NCI-H446 treated with DMSO at 0.1 percent for 48 hours (cell line): Measurements from ENCODE around the gene RHBDD1.

Experiments
- DNase-seq: peaks from one replicate; lab custom pipeline; 2025; lab: John Stamatoyannopoulos, UW

The RHBDD1 gene

GRCh38 chr2:226983895-226984749 lies 148.3 kb downstream of the RHBDD1 start:
- no peak for DNase-seq

DNA sequence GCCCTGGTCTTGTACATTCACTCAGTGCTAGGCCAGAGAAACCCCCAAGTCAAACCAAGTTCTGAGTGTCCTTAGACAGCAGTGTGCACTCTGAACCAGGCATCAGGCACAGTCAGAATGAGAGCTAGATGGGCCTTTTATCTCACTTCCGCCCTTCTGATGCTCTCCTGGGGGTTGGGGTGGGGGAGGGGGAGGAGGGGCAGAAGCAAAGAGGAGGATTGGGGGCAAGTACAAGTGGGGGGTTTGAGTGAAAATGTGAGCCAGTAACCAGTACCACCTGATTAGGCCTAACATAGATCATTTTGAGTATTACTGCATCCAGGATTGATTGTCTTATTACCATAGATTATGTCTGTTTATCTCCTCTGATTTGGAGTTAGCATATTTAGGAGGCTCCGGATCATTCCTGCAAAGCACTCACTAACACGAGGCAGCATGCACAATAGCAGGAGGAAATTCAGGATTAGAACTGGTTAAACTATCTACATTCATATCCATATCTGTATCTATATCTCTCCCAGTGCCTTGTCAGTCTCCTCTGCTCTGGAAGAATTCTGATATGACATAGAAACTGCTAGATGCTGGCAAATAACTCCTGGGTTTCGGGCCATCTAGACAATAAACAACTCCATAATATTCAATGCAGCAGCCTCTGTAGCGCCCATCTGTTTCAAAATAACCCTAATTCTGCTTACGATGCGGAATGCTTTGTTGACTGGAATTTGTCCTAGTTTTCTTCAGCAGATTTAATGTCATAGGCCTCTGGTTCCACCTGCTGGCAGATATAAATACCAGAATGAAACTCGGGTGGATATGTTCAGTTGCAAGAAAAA lies 149.1 kb downstream of the RHBDD1 start:
- DNase-seq = peak; percentile 80

GRCh38 chr2:226985583-226985946 lies 149.7 kb downstream of the RHBDD1 start:
- DNase-seq = no peak

DNA sequence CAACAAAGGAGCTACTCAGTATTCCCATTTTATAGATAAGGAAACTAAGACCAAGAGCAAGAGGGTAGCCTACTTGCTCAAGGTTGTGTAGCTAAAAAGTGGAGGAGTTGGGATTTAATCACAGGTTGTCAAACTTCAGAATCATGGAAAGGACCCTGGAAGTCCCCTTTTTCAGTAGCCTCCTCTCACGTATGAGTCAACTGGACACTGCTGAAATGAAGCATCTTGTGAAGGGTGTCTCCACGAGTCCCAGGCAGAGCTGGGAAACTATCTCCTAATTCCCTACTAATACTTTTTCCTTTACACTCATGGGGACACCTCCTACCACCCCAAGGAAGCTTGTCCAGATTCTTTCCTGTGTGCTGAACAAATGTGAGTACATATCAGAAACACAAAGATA lies 155.8 kb downstream of the RHBDD1 start:
- DNase-seq = no peak

DNA sequence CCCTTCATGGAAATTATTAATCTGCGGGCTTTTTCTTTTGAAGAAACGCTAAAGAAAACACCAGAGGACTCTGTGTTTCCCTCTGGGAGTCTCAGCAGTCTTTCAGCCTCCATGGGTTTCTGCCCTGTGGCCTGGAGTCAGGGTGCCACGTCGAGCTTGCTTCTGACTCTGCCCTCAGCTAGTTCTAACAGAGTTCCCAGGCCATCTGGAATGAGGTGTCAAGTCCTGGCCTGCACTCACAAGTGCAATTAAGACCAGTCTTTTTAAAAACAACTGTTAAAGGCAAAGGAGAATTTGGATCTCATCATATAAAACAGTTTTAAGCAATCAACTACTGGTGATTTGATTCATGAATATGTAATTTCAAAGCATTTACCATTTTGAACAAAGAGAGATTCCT lies 157.3 kb downstream of the RHBDD1 start:
- no peak for DNase-seq

DNA sequence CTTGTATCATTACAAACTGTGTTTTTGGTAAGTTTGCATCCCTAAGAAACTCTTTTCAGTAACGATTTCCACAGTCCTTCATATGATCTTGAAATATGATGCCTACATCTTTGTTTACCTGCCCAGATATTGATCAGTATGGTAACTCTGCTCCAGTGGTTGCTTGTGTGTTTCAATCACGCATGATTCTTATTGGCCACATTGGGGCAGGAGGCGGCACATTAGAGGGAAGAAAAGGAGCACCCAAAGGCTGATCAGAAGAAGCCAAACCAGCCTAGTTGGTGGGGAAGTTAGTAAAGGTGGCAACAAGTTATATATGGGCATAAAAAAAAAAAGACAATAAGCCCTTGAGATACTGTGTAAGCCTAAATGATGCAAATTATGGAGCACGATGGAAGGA lies 158.9 kb downstream of the RHBDD1 start:
- no peak for DNase-seq

- no peak for DNase-seq
Measured at GRCh38 chr2:226995625-226996041, 159.8 kb downstream of the RHBDD1 start.

DNA sequence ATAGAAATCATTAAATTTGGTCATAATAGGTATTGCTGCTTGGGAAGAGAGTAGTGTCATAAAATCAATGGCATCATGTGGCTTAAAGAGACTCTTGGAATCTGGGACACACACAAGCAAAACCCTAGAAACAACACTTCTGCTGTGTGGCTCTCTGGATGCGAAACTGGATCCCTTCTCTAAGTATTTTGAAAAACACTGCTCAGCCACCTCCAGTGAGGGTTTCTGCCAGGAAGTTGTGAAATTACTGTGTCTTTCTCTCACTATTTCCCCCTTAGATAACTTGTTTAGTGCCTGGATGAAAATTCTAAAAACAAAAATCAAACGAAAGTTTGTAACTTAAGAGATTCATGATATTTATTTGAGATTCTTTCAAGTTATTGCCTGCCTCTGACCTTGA lies 163.8 kb downstream of the RHBDD1 start:
- no peak for DNase-seq

- no peak for DNase-seq
Measured at GRCh38 chr2:227000123-227000522, 164.3 kb downstream of the RHBDD1 start.

GRCh38 chr2:227004482-227004881 lies 168.6 kb downstream of the RHBDD1 start:
- DNase-seq = no peak

GRCh38 chr2:227006189-227006897 lies 170.5 kb downstream of the RHBDD1 start:
- no peak for DNase-seq

- DNase-seq = no peak
Measured at GRCh38 chr2:227007148-227007547, 171.3 kb downstream of the RHBDD1 start.

DNA sequence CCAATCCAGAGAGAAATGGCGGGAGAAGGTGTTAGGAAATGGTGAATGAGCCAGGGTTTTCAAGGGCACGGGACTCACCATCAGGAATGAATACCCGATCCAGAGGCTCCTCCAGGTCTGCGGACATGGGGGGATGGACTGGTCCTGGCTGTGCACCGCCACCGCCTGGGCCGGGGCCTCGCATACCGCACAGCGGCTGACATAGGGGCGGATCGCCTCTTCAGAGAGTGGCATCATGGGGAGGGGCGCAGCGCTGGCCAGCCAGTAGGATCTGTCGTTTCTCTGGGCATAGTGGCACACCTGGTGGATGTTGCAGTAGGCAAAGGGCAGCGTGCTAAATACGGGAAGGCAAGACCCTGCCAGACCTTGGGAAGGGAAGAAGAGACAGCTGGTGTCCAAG lies 172.1 kb downstream of the RHBDD1 start:
- DNase-seq = no peak

DNA sequence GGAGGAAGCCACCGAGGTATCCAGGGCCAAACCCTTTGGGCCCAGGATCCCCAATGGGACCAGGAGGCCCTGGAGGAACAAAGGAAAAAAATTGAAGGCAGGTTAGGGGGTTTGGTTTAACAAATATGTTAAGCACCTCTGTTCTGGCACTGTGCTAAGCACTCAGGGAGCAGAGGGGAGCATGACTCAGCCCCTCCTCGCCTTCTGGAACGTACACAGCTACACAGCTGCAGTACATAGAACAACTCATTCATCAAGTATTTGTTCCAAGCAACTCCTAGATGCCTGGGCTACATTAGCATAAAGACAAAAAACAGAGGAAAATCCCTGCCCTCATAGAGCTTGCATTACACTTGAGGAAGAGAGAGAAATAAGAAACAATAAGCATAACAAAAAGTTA lies 174.6 kb downstream of the RHBDD1 start:
- DNase-seq = no peak

DNA sequence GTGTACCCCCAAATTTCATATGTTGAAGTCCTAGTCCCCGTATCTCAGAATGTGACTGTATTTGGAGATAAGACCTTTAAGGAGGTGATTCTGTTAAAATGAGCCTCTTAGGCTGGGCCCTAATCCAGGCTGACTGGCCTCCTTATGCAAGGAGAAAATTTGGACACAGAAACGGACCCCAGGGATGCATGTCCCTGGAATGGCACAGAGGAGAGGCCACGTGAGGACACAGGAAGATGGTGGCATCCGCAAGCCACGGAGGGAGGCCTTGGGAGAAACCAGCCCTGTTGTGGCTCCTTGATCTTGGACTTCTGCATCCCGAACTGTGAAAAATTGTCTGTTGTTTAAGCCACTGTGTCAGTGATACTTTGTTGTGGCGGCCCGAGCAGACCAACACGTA lies 177.5 kb downstream of the RHBDD1 start:
- no peak for DNase-seq

GRCh38 chr2:227013881-227014280 lies 178.0 kb downstream of the RHBDD1 start:
- no peak for DNase-seq

GRCh38 chr2:227016894-227017293 lies 181.0 kb downstream of the RHBDD1 start:
- DNase-seq = no peak

GRCh38 chr2:227020416-227020815 lies 184.6 kb downstream of the RHBDD1 start:
- no peak for DNase-seq

GRCh38 chr2:227022608-227023007 lies 186.8 kb downstream of the RHBDD1 start:
- DNase-seq = no peak

DNA sequence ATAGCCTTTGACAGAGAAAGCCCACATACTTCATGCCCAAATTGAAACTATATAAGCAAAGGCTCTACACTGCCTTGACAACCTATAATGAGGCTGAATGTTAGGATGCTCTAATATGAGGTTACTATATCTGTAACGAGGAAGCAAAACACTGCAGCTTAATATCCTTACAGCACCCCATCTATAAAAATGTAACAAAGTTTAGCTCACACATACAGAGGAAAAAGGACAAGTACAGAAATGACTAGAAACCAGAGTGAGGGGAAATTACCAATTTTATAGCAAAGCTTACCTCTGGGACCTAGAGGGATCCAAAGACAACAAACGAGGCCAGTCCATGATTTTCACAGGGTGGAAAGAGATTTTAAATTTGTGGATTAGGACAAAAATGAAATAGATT lies 189.7 kb downstream of the RHBDD1 start:
- no peak for DNase-seq

DNA sequence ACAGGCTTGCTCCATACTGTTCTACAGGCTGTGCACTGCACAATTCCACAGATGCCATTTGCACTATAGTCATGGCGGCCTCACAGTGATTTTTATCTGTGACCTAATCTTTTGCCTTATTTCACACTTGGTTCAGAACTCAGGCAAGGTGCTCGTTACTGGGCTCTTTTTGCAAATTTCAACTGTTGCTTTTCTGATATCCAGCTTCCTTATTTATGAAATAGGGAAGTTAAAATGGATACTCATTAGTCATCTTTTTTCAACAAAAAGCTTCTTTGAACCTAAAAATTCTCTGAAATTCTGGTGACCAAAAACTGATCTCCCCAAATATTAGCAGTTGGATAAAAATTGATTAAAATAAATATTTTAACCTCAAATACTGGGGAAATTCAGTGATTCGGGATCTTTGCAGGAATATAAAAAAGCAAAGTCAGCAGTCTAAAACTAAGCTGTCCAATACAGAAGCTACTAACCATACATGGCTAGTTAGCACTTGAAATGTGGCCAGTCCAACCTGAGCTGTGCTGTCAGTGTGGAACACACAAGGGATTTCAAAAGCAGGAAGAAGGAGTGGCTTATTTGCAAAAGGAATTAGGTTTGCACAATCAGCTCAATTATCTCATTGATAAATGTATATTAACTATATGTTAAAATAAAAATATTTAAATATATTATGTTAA lies 193.7 kb downstream of the RHBDD1 start:
- no peak for DNase-seq

- no peak for DNase-seq
Measured at GRCh38 chr2:227030789-227031188, 194.9 kb downstream of the RHBDD1 start.
